DOHH2 (cell line): Measurements from ENCODE around the gene MYH11.

Experiments
- EZH2phosphoT487 ChIP-seq: fragments of 200-600 bp; sonication (generic); IDR thresholded peaks from 2 replicates; pipeline ENCODE4 v1.6.1; 2017; ENCODE audit warnings: borderline replicate concordance, mild to moderate bottlenecking, antibody characterized with exemption, low read length, moderate library complexity, mixed read lengths
- TF ChIP-seq, protein P1 (sequence below): fragments of 200-600 bp; sonication (generic); IDR thresholded peaks from one replicate; pipeline ENCODE4 v1.5.1; 2014; ENCODE audit warnings: antibody characterized with exemption, mild to moderate bottlenecking, low read depth, low read length; ENCODE audit not compliant: poor library complexity, severe bottlenecking

DNA sequence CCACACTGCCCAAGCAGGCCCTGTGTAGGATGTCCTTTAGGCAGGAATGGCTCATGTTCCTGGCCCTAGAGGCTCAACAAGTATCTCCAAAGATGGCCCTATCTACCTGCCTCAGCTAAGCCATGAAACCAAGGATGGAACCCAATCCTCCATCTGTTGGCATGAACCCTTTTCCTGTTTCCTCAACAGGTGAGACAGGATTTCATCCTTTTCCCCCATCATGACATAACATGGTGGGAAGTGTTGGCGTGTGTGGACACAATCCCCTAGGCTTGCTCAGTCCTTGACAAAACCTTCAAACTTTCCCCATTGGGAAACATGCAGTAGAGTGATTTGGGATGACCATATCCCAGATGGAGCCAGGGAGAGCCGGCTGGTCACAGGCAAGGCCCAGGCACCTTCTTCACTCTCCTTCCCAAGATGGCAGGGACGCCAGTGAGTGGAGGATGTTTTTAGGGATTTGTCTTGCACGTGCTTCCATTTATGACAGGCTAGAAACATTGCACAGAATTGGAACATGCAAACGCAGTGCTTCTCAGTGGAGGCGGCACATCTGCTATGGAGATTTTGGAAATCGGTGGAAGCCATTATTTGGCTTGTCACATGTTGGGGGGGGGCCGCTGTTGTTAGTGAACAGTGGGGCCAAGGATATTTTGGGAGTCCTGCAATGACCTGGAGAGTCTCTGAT, 77.0 kb downstream of the MYH11 start:
- TF ChIP-seq, protein P1, sequence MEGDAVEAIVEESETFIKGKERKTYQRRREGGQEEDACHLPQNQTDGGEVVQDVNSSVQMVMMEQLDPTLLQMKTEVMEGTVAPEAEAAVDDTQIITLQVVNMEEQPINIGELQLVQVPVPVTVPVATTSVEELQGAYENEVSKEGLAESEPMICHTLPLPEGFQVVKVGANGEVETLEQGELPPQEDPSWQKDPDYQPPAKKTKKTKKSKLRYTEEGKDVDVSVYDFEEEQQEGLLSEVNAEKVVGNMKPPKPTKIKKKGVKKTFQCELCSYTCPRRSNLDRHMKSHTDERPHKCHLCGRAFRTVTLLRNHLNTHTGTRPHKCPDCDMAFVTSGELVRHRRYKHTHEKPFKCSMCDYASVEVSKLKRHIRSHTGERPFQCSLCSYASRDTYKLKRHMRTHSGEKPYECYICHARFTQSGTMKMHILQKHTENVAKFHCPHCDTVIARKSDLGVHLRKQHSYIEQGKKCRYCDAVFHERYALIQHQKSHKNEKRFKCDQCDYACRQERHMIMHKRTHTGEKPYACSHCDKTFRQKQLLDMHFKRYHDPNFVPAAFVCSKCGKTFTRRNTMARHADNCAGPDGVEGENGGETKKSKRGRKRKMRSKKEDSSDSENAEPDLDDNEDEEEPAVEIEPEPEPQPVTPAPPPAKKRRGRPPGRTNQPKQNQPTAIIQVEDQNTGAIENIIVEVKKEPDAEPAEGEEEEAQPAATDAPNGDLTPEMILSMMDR = no peak
- TF ChIP-seq EZH2phosphoT487 = no peak
